Activated T-cell treated with anti-CD3 and anti-CD28 coated beads for 24 hours (primary cell): ENCODE measurements around the gene CCT8L2.
"Not testable (repeated sequence)": the region's sequence is repeated elsewhere in the genome, so short reads cannot be mapped to it uniquely, and the experiment has no call there.

Experiments used
- DNase-seq: peaks from one replicate; pipeline ENCODE4 v3.0.0-alpha.2; 2020; ENCODE audit warnings: low read depth

The CCT8L2 gene

GRCh38 chr22:16594026-16594425 is 1.4 kb upstream of the CCT8L2 start:
- no peak for DNase-seq

- not testable (repeated sequence) for DNase-seq
Observed at GRCh38 chr22:16592231-16592630, 379 bp downstream of the CCT8L2 start.

- DNase-seq: not testable (repeated sequence)
Observed at GRCh38 chr22:16591136-16591535, 1.5 kb downstream of the CCT8L2 start.

- DNase-seq: no peak
Observed at GRCh38 chr22:16586991-16587390, 5.6 kb downstream of the CCT8L2 start.

- no peak for DNase-seq
Observed at GRCh38 chr22:16586170-16586569, 6.4 kb downstream of the CCT8L2 start.

- DNase-seq: not testable (repeated sequence)
Observed at GRCh38 chr22:16580872-16581271, 11.7 kb downstream of the CCT8L2 start.

- DNase-seq: not testable (repeated sequence)
Observed at GRCh38 chr22:16569240-16569834, 23.3 kb downstream of the CCT8L2 start.

GRCh38 chr22:16568425-16568758 is 24.2 kb downstream of the CCT8L2 start:
- no peak for DNase-seq

- not testable (repeated sequence) for DNase-seq
Observed at GRCh38 chr22:16567617-16568424, 24.8 kb downstream of the CCT8L2 start.

- not testable (repeated sequence) for DNase-seq
Observed at GRCh38 chr22:16566421-16567151, 26.0 kb downstream of the CCT8L2 start.

GRCh38 chr22:16565585-16566420 is 26.8 kb downstream of the CCT8L2 start:
- DNase-seq: not testable (repeated sequence)

GRCh38 chr22:16564837-16565584 is 27.6 kb downstream of the CCT8L2 start:
- DNase-seq: not testable (repeated sequence)

- DNase-seq: no peak
Observed at GRCh38 chr22:16563555-16564520, 28.8 kb downstream of the CCT8L2 start.

- DNase-seq: no peak
Observed at GRCh38 chr22:16562711-16563554, 29.7 kb downstream of the CCT8L2 start.

GRCh38 chr22:16561093-16561658 is 31.4 kb downstream of the CCT8L2 start:
- not testable (repeated sequence) for DNase-seq

- not testable (repeated sequence) for DNase-seq
Observed at GRCh38 chr22:16560651-16561050, 32.0 kb downstream of the CCT8L2 start.

GRCh38 chr22:16559996-16560395 is 32.6 kb downstream of the CCT8L2 start:
- not testable (repeated sequence) for DNase-seq

- DNase-seq: no peak
Observed at GRCh38 chr22:16559056-16559955, 33.3 kb downstream of the CCT8L2 start.
